Activated CD4-positive, alpha-beta memory T cell treated with anti-CD3 and anti-CD28 coated beads for 36 hours (primary cell): ENCODE data around the gene TCF4. TPM values are rescaled to one million over a fixed set of nuclear protein-coding genes. Genes with fewer than 3 reads are reported as not detected.

Experiments used
- CTCF ChIA-PET: fragments of 350-600 bp; sonication (Branson Sonifier 250); formaldehyde crosslinking; loops from one replicate; lab custom pipeline; 2021; ENCODE audit warnings: antibody characterized with exemption, inconsistent platforms; lab: Charles Lee
- POLR2A ChIA-PET: fragments of 350-600 bp; sonication (Branson Sonifier 250); formaldehyde crosslinking; loops from one replicate; lab custom pipeline; 2021; ENCODE audit warnings: antibody characterized with exemption; lab: Charles Lee
- DNase-seq: peaks from one replicate; pipeline ENCODE4 v3.0.0-alpha.2; 2020
- H3K27ac Mint-ChIP-seq: one replicate; pipeline ENCODE4 v1.8.0; 2021; ENCODE audit warnings: mixed read lengths
- H3K27me3 Mint-ChIP-seq: one replicate; pipeline ENCODE4 v1.8.0; 2021; ENCODE audit warnings: mixed read lengths
- H3K36me3 Mint-ChIP-seq: one replicate; pipeline ENCODE4 v1.8.0; 2021; ENCODE audit warnings: mixed read lengths
- H3K4me1 Mint-ChIP-seq: one replicate; pipeline ENCODE4 v1.8.0; 2021; ENCODE audit warnings: low read depth, mixed read lengths
- H3K4me3 Mint-ChIP-seq: one replicate; pipeline ENCODE4 v1.8.0; 2021; ENCODE audit warnings: mild to moderate bottlenecking, mixed read lengths
- H3K9me3 Mint-ChIP-seq: one replicate; pipeline ENCODE4 v1.8.0; 2021; ENCODE audit warnings: mixed read lengths
- intact Hi-C: fragments of 100-400 bp; cut with micrococcal nuclease; formaldehyde crosslinking; loops from one replicate; pipeline ENCODE4 v1.15.1; 2023
- total RNA-seq, 2 experiments: library from RNA; stranded (reverse); gene quantifications; one replicate each; pipeline ENCODE4 v1.2.3, GENCODE V29; 2021

Gene TCF4
- total RNA-seq, 2 experiments from 2014 or later, result not detected

GRCh38 chr18:55404832-55405465, 183.0 kb downstream of the TCF4 start:
- no peak overlapping the region for H3K4me3 Mint-ChIP-seq
- DNase-seq, result no peak
- H3K27ac Mint-ChIP-seq, result no peak overlapping the region
- intact Hi-C loops, result no loop called here
- no peaks in the 10 kb centered on the region for H3K27me3 Mint-ChIP-seq
- H3K36me3 Mint-ChIP-seq, result no peaks in the 10 kb centered on the region
- ChIA-PET POLR2A (no interaction called here), CTCF (interaction anchor here (1.0 kb wide), 1 partner anchor 11 kb away, joined by 4 read pairs; no protein-coding TSS in a partner anchor)
- H3K9me3 Mint-ChIP-seq, result no peaks in the 10 kb centered on the region
- no peaks in the 10 kb centered on the region for H3K4me1 Mint-ChIP-seq

GRCh38 chr18:55404136-55404830, 183.7 kb downstream of the TCF4 start:
- Mint-ChIP-seq H3K27ac (no peak overlapping the region), H3K4me1 (no peaks in the 10 kb centered on the region), H3K9me3 (no peaks in the 10 kb centered on the region), H3K36me3 (no peaks in the 10 kb centered on the region), H3K4me3 (no peak overlapping the region), H3K27me3 (no peaks in the 10 kb centered on the region)
- POLR2A ChIA-PET, result no interaction called here
- intact Hi-C loops, result no loop called here
- CTCF ChIA-PET, result interaction anchor here (1.0 kb wide), 1 partner anchor 11 kb away, joined by 4 read pairs; no protein-coding TSS in a partner anchor
- DNase-seq, result no peak

- no peak for DNase-seq
- H3K36me3 Mint-ChIP-seq, result no peaks in the 10 kb centered on the region
- no peaks in the 10 kb centered on the region for H3K4me1 Mint-ChIP-seq
- ChIA-PET POLR2A (no interaction called here), CTCF (no interaction called here)
- intact Hi-C loops, result no loop called here
- H3K4me3 Mint-ChIP-seq, result no peak overlapping the region
- H3K27me3 Mint-ChIP-seq, result no peaks in the 10 kb centered on the region
- H3K27ac Mint-ChIP-seq, result no peak overlapping the region
- no peaks in the 10 kb centered on the region for H3K9me3 Mint-ChIP-seq
Measured at GRCh38 chr18:55403421-55403949, 184.5 kb downstream of the TCF4 start.

- Mint-ChIP-seq H3K4me1 (no peaks in the 10 kb centered on the region), H3K27me3 (no peaks in the 10 kb centered on the region), H3K27ac (no peak overlapping the region), H3K36me3 (no peaks in the 10 kb centered on the region), H3K4me3 (no peak overlapping the region), H3K9me3 (no peaks in the 10 kb centered on the region)
- POLR2A ChIA-PET, result no interaction called here
- intact Hi-C loops, result no loop called here
- CTCF ChIA-PET, result no interaction called here
- DNase-seq, result no peak
Measured at GRCh38 chr18:55402731-55403405, 185.1 kb downstream of the TCF4 start.

GRCh38 chr18:55401638-55402191, 186.3 kb downstream of the TCF4 start:
- Mint-ChIP-seq H3K4me3 (no peak overlapping the region), H3K4me1 (no peaks in the 10 kb centered on the region), H3K27me3 (no peaks in the 10 kb centered on the region), H3K36me3 (no peaks in the 10 kb centered on the region), H3K27ac (no peak overlapping the region), H3K9me3 (no peaks in the 10 kb centered on the region)
- ChIA-PET CTCF (no interaction called here), POLR2A (no interaction called here)
- intact Hi-C loops, result no loop called here
- no peak for DNase-seq

GRCh38 chr18:55400590-55401541, 187.1 kb downstream of the TCF4 start:
- Mint-ChIP-seq H3K27ac (no peak overlapping the region), H3K27me3 (no peaks in the 10 kb centered on the region), H3K4me1 (no peaks in the 10 kb centered on the region), H3K4me3 (no peak overlapping the region), H3K9me3 (no peaks in the 10 kb centered on the region), H3K36me3 (no peaks in the 10 kb centered on the region)
- ChIA-PET POLR2A (no interaction called here), CTCF (interaction anchor here (1.0 kb wide), 1 partner anchor 14 kb away, joined by 3 read pairs; no protein-coding TSS in a partner anchor)
- DNase-seq, result no peak
- intact Hi-C loops, result no loop called here

GRCh38 chr18:55400081-55400480, 187.9 kb downstream of the TCF4 start:
- Mint-ChIP-seq H3K4me3 (no peak overlapping the region), H3K27me3 (no peaks in the 10 kb centered on the region), H3K4me1 (no peaks in the 10 kb centered on the region), H3K36me3 (no peaks in the 10 kb centered on the region), H3K27ac (no peak overlapping the region), H3K9me3 (no peaks in the 10 kb centered on the region)
- intact Hi-C loops, result no loop called here
- POLR2A ChIA-PET, result no interaction called here
- no peak for DNase-seq
- CTCF ChIA-PET, result interaction anchor here (1.0 kb wide), 1 partner anchor 15 kb away, joined by 3 read pairs; no protein-coding TSS in a partner anchor

- Mint-ChIP-seq H3K4me1 (no peaks in the 10 kb centered on the region), H3K9me3 (no peaks in the 10 kb centered on the region), H3K27me3 (no peaks in the 10 kb centered on the region), H3K36me3 (no peaks in the 10 kb centered on the region), H3K27ac (no peak overlapping the region), H3K4me3 (no peak overlapping the region)
- no peak for DNase-seq
- POLR2A ChIA-PET, result no interaction called here
- CTCF ChIA-PET, result no interaction called here
- intact Hi-C loops, result no loop called here
Measured at GRCh38 chr18:55398858-55399257, 189.1 kb downstream of the TCF4 start.

- intact Hi-C loops, result no loop called here
- H3K9me3 Mint-ChIP-seq, result no peaks in the 10 kb centered on the region
- CTCF ChIA-PET, result interaction anchor here (0.7 kb wide), 1 partner anchor 15 kb away, joined by 3 read pairs; no protein-coding TSS in a partner anchor
- DNase-seq, result no peak
- no peaks in the 10 kb centered on the region for H3K4me1 Mint-ChIP-seq
- H3K36me3 Mint-ChIP-seq, result no peaks in the 10 kb centered on the region
- H3K27me3 Mint-ChIP-seq, result no peaks in the 10 kb centered on the region
- POLR2A ChIA-PET, result no interaction called here
- no peak overlapping the region for H3K4me3 Mint-ChIP-seq
- no peak overlapping the region for H3K27ac Mint-ChIP-seq
Measured at GRCh38 chr18:55396979-55397378, 191.0 kb downstream of the TCF4 start.

GRCh38 chr18:55396267-55396905, 191.6 kb downstream of the TCF4 start:
- CTCF ChIA-PET, result no interaction called here
- Mint-ChIP-seq H3K36me3 (no peaks in the 10 kb centered on the region), H3K27me3 (no peaks in the 10 kb centered on the region), H3K27ac (no peak overlapping the region), H3K4me3 (no peak overlapping the region), H3K4me1 (no peaks in the 10 kb centered on the region), H3K9me3 (no peaks in the 10 kb centered on the region)
- intact Hi-C loops, result no loop called here
- POLR2A ChIA-PET, result no interaction called here
- no peak for DNase-seq

- Mint-ChIP-seq H3K27me3 (no peaks in the 10 kb centered on the region), H3K9me3 (no peaks in the 10 kb centered on the region), H3K27ac (no peak overlapping the region), H3K4me3 (no peak overlapping the region), H3K36me3 (no peaks in the 10 kb centered on the region), H3K4me1 (no peaks in the 10 kb centered on the region)
- intact Hi-C loops, result no loop called here
- POLR2A ChIA-PET, result no interaction called here
- DNase-seq, result no peak
- CTCF ChIA-PET, result interaction anchor here (1.2 kb wide), 1 partner anchor 11 kb away, joined by 3 read pairs; no protein-coding TSS in a partner anchor
Measured at GRCh38 chr18:55395799-55396198, 192.2 kb downstream of the TCF4 start.
